Measurements from ENCODE around the gene NTM. TPM values are rescaled to one million over a fixed set of nuclear protein-coding genes. Genes with fewer than 3 reads are reported as not detected.

The NTM gene
- total and polyA plus RNA-seq, 2 of the 8 experiments (the other 6 are each of a cell fraction or from before 2014, with no cell fraction given) = 13.4 to 20.0 TPM

DNA sequence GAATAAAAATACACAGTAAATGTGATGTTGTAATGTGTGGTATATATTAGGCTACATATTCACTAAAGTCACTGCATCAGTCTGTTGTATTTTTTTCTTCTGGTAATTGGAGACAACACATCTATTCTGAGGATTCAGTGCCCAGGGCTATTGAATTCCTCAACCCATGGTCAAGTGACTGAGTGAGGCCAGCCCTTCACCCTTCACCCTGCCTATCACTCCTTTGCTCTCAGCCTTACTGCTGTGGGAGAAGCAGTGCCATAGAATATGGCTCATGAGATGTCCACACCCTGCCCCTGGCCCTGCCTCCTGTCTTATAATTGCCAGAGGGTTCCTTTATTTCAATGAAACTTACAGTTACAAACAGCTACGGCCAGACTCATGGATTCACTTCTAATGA is 295.6 kb downstream of the NTM start:
- Histone ChIP-seq H2AFZ (ENCODE audit: low read length) (no peak overlapping the region), H2BK20ac (ENCODE audit: low read length) (no peak overlapping the region), H2BK120ac (replicated peaks; ENCODE audit: low read depth, low read length) (no peak overlapping the region), H3K23ac (ENCODE audit: insufficient read length) (no peak overlapping the region), H3K18ac (ENCODE audit: extremely low read depth, low read length) (no peak overlapping the region), H3K4me2 (ENCODE audit: insufficient read depth in 1 of 2, low read depth in 2 of 2, low read length in 2 of 2) (no peak overlapping the region), H2BK5ac (ENCODE audit: low read depth, low read length) (no peak overlapping the region), H3K36me3 (ENCODE audit: control insufficient read depth in 2 of 4, insufficient read depth in 4 of 4, low read length in 3 of 4) (no peaks in the 10 kb centered on the region), H3K23me2 (ENCODE audit: low read depth, low read length) (no peaks in the 10 kb centered on the region), H3K9ac (replicated peaks in 1 of 4; ENCODE audit: extremely low read depth in 1 of 4, low read depth in 3 of 4, low read length in 3 of 4) (no peak overlapping the region), H4K20me1 (replicated peaks in 1 of 2; ENCODE audit: control insufficient read depth in 1 of 2, insufficient read depth in 2 of 2, low read length in 2 of 2) (no peaks in the 10 kb centered on the region), H3K4me3 (ENCODE audit: extremely low read depth in 1 of 4, insufficient read depth in 2 of 4, low read depth in 3 of 4, low read length in 4 of 4) (no peak overlapping the region), H3K56ac (replicated peaks; ENCODE audit: insufficient read length, low read depth, low read length) (no peak overlapping the region), H2BK12ac (ENCODE audit: low read depth, low read length) (no peak overlapping the region), H2BK15ac (ENCODE audit: low read length) (no peak overlapping the region), H3K14ac (ENCODE audit: insufficient read length) (no peak overlapping the region), H4K5ac (ENCODE audit: insufficient read length, low read depth, low read length) (no peak overlapping the region), H3K4ac (replicated peaks; ENCODE audit: insufficient read length, low read depth, low read length) (no peak overlapping the region), H4K8ac (ENCODE audit: extremely low read depth, insufficient read depth, low read length) (no peak overlapping the region), H3K27ac (ENCODE audit: low read depth, low read length) (no peak overlapping the region), H3K79me2 (ENCODE audit: control insufficient read depth in 1 of 2, insufficient read depth in 2 of 2, low read length in 2 of 2) (no peaks in the 10 kb centered on the region), H4K91ac (replicated peaks; ENCODE audit: insufficient read length, low read length) (no peak overlapping the region), H3K9me3 (ENCODE audit: insufficient read depth in 2 of 2, low read depth in 1 of 2, low read length in 1 of 2) (no peaks in the 10 kb centered on the region), H3K79me1 (ENCODE audit: low read depth, low read length) (no peaks in the 10 kb centered on the region), H2AK5ac (ENCODE audit: low read depth, low read length) (no peak overlapping the region), H3K4me1 (replicated peaks in 1 of 4; ENCODE audit: control insufficient read depth in 3 of 4, insufficient read depth in 4 of 4, low read length in 3 of 4) (peaks cover 1 to 13% (median 9%) of the 10 kb centered on the region in 4 experiments; a peak in 6 of 7 replicates), H3K27me3 (replicated peaks in 1 of 4; ENCODE audit: control insufficient read depth in 3 of 4, extremely low read depth in 1 of 4, insufficient read depth in 3 of 4, low read length in 3 of 4) (no peaks in the 10 kb centered on the region)
- no peak for FAIRE-seq
- WGBS, 2 experiments (ENCODE audit: extremely low coverage in 1 of 2, insufficient coverage in 1 of 2, insufficient read length in 1 of 2, insufficient replicate concordance in 2 of 2, low coverage in 1 of 2, low lambda C conversion rate in 2 of 2, missing lambda C conversion rate in 1 of 2) = 77% methylated on average over 1 of the region's 1 CpG; no CpG with 5 or more reads in 1 of the 2 experiments
- DNase-seq (ENCODE audit: low read depth in 1 of 2, low spot score in 2 of 2) = no peak
- ChIA-PET POLR2A (ENCODE audit: partially characterized antibody) (no interaction called here), CTCF (ENCODE audit: partially characterized antibody) (interaction anchor here (1.1 to 31.3 kb wide), 11 partner anchors 8 to 601 kb away, joined by 3 to 1023 read pairs (median 4); no protein-coding TSS in a partner anchor)
- TF ChIP-seq EZH2 (IDR thresholded peaks at IDR 0.05; ENCODE audit: low read depth, low read length, severe bottlenecking) (no peak), ZNF274 (IDR thresholded peaks at IDR 0.05; ENCODE audit: borderline replicate concordance, extremely low read depth, low read length) (no peak), ASH2L (IDR thresholded peaks at IDR 0.05; ENCODE audit: low read length) (no peak), TAF1 (IDR thresholded peaks at IDR 0.05; ENCODE audit: low read depth, low read length) (no peak), SUZ12 (IDR thresholded peaks at IDR 0.05; ENCODE audit: low read length) (no peak), POLR2AphosphoS5 (IDR thresholded peaks at IDR 0.05; ENCODE audit: low read depth, low read length) (no peak), KDM1A (IDR thresholded peaks at IDR 0.05; ENCODE audit: borderline replicate concordance, low read length) (no peak), CEBPB (IDR thresholded peaks at IDR 0.05; ENCODE audit: low read depth, low read length) (no peak), CTBP2 (IDR thresholded peaks at IDR 0.05; ENCODE audit: borderline replicate concordance, insufficient read depth, insufficient read length, low read length) (no peak), MAFK (IDR thresholded peaks at IDR 0.05; ENCODE audit: low read depth, low read length) (no peak), TAF7 (optimal IDR thresholded peaks at IDR 0.05; ENCODE audit: borderline replicate concordance, low read depth, low read length) (no peak), TCF12 (IDR thresholded peaks at IDR 0.05; ENCODE audit: low read depth, low read length) (no peak), SP2 (IDR thresholded peaks at IDR 0.05; ENCODE audit: low read length) (no peak), PHF8 (conservative IDR thresholded peaks at IDR 0.05; ENCODE audit: low read depth, low read length) (no peak), SIX5 (IDR thresholded peaks at IDR 0.05; ENCODE audit: low read depth, low read length) (no peak), EGR1 (IDR thresholded peaks at IDR 0.05; ENCODE audit: borderline replicate concordance, low read depth, low read length) (no peak)
